Globus pallidus (tissue), 1 donor: Measurements from ENCODE around the gene SNED1.

ENCODE experiments used
- DNase-seq: peaks from one replicate; pipeline ENCODE4 v3.0.0-alpha.2; 2015; ENCODE audit warnings: low spot score

SNED1 gene

GRCh38 chr2:241130316-241130715, 131.9 kb downstream of the SNED1 start:
- no peak for DNase-seq

GRCh38 chr2:241131531-241131930, 133.1 kb downstream of the SNED1 start:
- no peak for DNase-seq

GRCh38 chr2:241132538-241133435, 134.4 kb downstream of the SNED1 start:
- DNase-seq, result no peak

GRCh38 chr2:241133436-241133820, 135.0 kb downstream of the SNED1 start:
- no peak for DNase-seq

- no peak for DNase-seq
Measured at GRCh38 chr2:241134711-241135110, 136.3 kb downstream of the SNED1 start.

- DNase-seq, result no peak
Measured at GRCh38 chr2:241135737-241136136, 137.3 kb downstream of the SNED1 start.

- no peak for DNase-seq
Measured at GRCh38 chr2:241136191-241136590, 137.8 kb downstream of the SNED1 start.

GRCh38 chr2:241136661-241137260, 138.3 kb downstream of the SNED1 start:
- DNase-seq, result no peak

GRCh38 chr2:241137276-241138190, 139.1 kb downstream of the SNED1 start:
- DNase-seq, result no peak

- DNase-seq, result no peak
Measured at GRCh38 chr2:241138471-241138870, 140.1 kb downstream of the SNED1 start.

GRCh38 chr2:241139531-241140444, 141.4 kb downstream of the SNED1 start:
- DNase-seq, result no peak

- no peak for DNase-seq
Measured at GRCh38 chr2:241140445-241140840, 142.0 kb downstream of the SNED1 start.

- no peak for DNase-seq
Measured at GRCh38 chr2:241141214-241141770, 142.9 kb downstream of the SNED1 start.

GRCh38 chr2:241142063-241142462, 143.6 kb downstream of the SNED1 start:
- no peak for DNase-seq

GRCh38 chr2:241142593-241142992, 144.2 kb downstream of the SNED1 start:
- DNase-seq, result no peak
